Keratinocyte (primary cell): Measurements from ENCODE around the gene RNASE3.

Experiments used
- CTCF ChIP-seq, 3 experiments: IDR thresholded peaks in 1 of 3; conservative IDR thresholded peaks in 1 of 3; optimal IDR thresholded peaks in 1 of 3; 2 replicates in 2 of 3; 3 replicates in 1 of 3; pipeline versions ENCODE3 to v1.5.1; 2011; ENCODE audit warnings: low read length in 3 of 3, mild to moderate bottlenecking in 3 of 3, moderate library complexity in 2 of 3, control low read depth in 1 of 3, inconsistent platforms in 1 of 3; ENCODE audit not compliant: insufficient read depth in 2 of 3; ENCODE audit errors: extremely low read depth in 1 of 3
- EZH2 ChIP-seq: IDR thresholded peaks from one replicate; pipeline ENCODE4 v1.6.1; 2012; ENCODE audit warnings: inconsistent platforms, mild to moderate bottlenecking, low read length, moderate library complexity

DNA sequence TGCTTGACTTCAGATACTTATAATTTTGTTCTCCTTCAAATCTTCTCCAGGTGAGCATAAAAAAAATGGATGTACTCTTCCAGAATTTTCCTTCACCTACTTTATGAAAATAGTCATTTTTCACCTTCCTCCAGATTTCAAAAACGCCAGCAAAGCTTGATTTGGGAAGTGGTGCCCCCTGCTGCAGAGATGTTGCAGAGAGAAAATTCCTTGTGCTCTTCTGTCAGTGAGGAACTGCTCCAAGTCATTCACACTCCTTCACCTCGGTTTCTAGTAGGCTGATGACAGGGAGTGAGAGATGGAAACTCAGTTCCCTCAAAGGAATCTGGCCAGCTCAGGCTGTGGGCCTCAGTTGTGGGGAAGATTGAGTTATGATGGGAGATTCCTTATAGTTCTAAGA, 24.2 kb upstream of the RNASE3 start:
- TF ChIP-seq EZH2 (no peak), CTCF (optimal IDR thresholded peaks at IDR 0.05 in 1 of 3, IDR thresholded peaks at IDR 0.05 in 1 of 3, conservative IDR thresholded peaks at IDR 0.05 in 1 of 3; ENCODE audit: extremely low read depth in 1 of 3, insufficient read depth in 2 of 3, low read length in 3 of 3) (peak; percentile 31 to 56 (median 46))
